ELF-1 (cell line): ENCODE measurements around the gene KRT72.

Experiments
- DNase-seq: peaks from one replicate; pipeline ENCODE4 v3.0.0-alpha.2; 2016; ENCODE audit warnings: low read depth, low spot score

Gene KRT72

GRCh38 chr12:52630008-52630500 lies 28.8 kb upstream of the KRT72 start:
- no peak for DNase-seq

DNA sequence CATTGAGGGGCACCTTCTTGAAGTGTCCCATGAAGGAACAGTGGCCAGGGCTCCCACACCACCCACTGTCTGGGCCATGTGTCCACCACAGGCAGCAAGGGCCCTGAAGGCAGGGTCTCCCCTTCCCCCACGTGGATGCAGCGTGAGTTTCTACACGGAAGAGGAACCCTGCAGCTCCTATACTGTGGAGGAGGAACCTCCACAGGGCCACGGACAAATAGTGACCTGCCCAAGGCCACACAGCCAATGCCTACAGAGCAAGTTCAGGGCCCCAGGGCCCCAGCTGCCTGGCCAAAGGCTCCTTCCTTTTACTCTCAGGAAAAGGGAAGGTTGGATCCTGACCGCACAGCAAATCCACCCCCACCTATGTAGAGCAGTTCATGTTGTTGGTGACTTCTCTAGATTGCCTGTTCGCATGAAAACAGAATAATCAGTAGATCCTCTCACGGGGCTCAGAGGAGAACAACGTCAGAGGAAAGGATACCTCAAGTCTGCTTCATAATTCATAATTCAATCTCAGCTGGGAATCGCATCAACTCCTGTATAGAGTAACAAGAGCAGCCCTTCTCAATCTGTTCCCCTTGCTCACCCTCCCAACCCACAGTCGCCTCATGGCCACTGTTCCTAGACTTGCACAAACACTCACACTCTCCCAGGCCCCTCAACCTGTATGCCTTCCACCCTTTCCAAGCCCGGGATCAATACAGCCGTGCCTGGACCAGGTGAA lies 28.2 kb upstream of the KRT72 start:
- no peak for DNase-seq

GRCh38 chr12:52628841-52629240 lies 27.6 kb upstream of the KRT72 start:
- no peak for DNase-seq

DNA sequence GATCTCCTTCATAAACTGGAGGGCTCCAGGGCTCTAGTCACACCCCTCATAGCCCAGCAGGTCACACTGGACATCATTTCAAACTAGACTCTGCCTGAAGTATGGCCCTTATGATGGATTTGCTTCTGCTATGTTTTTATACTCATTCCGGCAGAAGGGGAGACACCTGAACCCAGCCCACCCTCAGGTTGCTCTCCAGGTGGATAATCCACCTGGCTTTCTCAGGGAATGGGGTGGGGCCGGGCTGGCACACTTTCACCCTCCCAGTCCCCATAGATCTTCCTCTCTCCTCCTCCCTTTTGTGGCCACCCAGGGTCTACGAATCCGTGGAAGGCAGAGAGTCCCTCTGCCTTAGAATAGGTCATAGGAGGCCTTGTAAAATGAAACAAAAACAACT lies 26.8 kb upstream of the KRT72 start:
- no peak for DNase-seq

GRCh38 chr12:52627395-52628110 lies 26.3 kb upstream of the KRT72 start:
- no peak for DNase-seq

DNA sequence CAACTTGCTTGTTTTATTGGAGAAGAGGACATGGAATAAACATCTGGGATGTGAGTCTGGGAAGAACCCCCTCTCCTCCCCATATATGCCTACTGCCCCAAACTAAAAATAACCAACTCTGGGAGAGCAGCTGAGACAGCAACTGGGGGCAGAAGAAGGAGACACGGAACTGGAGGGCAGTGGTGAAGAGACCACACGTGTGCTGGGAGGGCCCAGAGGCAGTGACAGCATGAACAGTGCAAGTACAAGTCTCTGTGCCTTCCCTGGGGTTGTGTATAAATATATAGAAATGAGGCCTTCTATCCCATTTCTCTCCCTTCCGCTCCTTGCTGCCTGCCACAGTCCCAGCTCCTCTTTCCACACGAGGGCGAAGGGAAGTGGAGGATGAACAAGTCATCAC lies 21.1 kb upstream of the KRT72 start:
- DNase-seq: no peak

DNA sequence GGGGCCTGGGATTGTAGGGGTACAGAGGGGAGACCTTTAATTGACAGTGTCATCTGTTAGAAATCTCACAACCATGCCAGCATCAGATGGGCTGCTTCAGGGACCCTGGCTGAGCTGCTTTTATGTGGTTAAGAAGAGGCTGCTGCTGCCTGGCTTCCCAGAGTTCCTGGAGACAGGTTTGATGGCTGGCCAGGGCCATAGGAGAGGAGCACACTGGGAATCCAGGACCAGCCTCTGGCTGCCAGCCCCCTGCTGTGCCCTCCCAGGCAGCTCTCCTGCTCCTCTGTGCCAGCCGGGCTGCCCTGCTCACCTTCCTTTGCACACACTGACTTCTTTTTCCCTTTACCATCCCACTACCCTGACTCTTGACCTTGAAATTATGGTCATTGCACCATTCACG lies 17.6 kb upstream of the KRT72 start:
- no peak for DNase-seq

DNA sequence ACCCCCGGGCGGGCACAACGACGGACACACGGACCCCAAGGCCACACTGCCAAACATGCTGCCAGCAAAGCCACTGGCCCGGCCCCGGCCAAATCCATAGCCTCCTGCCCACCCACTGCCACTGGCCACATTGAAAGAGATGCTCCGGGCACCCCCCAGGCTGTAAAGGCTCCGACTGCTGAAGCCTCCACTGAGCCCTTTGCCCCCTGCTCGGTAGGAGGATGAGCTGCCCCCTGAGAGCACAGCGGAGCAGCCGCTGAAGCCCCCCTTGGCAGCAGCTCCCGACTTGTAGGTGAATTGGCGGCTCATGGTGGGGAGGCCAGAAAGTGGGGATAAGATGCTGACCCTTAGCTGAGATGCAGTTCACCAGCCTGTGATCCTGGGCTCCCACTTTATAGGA lies 17.0 kb upstream of the KRT72 start, which contains the start of gene KRT73:
Gene KRT73 (minus strand): TSS at position 344 of the 400 bp plus-strand sequence. CDS start 35 bp downstream, at position 309.
- DNase-seq: no peak

- no peak for DNase-seq
These were observed 16.1 kb upstream of the KRT72 start for GRCh38 chr12:52617403-52617785.

DNA sequence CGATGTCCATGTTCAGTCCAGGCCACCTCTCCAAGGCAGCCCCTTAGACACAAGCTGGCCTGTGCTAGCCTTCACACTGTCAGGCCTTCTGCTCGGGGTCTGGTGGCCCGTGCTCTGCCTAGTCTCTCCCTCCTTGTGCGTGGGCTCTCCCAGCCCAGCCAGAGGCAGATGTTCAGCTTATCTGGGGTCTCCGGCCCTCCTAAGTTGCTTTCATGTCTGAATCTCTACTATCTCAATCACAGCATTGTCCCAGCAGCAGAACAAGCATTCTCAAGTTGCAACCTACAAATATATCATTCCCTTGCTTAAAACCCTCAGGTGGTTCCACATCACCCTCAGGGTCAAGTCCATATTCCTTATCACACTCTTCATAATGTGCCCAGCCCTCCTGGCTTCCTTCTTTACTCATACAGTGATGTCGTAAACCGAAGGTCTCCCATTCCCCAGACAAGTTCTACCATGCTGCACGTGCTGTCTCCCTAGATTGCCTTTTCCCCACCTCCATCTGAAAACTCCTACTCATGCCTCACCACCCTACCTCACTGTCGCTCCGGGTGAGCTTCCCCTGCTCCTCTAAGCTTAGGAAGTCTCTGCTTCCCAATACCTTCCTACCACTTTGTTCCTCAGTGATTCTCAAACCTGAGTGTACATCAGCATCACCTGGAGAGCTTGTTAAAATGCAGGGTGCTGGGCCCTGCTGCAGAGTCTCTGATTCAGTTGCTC lies 15.6 kb upstream of the KRT72 start:
- no peak for DNase-seq

DNA sequence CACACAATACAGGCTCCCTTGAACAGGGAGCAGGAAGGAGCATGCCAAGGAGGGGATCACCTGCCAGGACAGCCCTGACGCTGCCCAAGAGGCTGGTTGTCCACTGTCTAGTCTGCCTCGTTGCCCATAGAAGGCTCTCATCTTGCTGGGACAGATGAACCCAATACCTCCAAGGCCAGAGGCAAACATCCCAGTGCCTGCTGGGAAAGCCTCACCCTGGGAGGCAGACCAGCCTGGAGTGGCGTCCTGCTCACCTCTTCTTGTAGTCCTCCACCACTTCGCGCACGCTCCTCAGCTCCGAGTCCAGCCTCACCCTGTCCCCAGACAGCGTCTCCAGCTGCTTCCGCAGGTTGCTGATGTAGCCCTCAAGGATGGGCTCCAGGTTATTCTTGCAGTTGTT lies 14.6 kb upstream of the KRT72 start:
- DNase-seq: no peak

- no peak for DNase-seq
These were observed 14.1 kb upstream of the KRT72 start for GRCh38 chr12:52615208-52615868.

GRCh38 chr12:52614381-52615207 lies 13.3 kb upstream of the KRT72 start:
- DNase-seq: no peak

- DNase-seq: no peak
These were observed 12.2 kb upstream of the KRT72 start for GRCh38 chr12:52613384-52614030.

- DNase-seq: no peak
These were observed 11.4 kb upstream of the KRT72 start for GRCh38 chr12:52612431-52613383.

- DNase-seq: no peak
These were observed 9.8 kb upstream of the KRT72 start for GRCh38 chr12:52611080-52611468.

- DNase-seq: no peak
These were observed 7.8 kb upstream of the KRT72 start for GRCh38 chr12:52608826-52609630.

DNA sequence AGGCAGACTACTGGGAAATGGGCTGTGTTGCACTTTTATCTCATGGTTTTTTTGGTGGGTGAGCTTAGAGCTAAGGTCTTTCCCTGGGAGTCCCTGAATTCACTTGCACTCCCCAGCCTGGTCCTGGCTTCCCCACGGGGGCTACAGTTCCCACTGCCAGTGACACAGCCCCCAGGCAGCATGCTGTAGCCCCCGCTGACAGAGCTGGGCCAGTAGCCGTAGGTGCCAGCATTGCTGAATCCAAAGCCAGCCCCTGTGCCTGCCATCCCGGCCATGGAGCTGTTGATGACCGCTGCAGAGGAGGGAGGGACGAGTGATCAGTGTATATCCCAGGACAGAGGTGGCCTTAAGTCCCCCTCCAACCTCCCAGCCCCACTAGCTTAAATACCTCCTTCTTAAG lies 6.9 kb upstream of the KRT72 start:
- DNase-seq: no peak

DNA sequence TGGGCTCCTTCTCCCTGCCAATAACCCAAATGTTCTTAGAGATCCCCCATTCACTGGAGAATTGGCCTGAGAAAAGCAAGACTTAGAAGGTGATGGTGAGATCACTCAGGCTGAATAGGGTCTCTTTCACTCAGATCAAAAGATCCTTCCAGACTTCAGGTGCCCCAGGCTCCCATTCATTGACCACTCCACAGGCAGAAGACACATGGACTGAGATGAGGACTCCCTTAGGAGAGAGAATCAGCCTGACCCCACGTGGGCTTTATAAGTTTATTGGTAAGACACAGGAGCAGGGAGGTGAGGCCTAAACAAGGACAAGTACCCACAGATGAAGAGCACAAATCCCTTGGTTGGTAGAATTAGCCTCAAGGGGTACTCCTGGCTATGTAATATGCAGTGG lies 6.1 kb upstream of the KRT72 start:
- no peak for DNase-seq
